Endodermal cell (in vitro differentiated cells): ENCODE measurements around the gene NCSTN. TPM values are rescaled to one million over a fixed set of nuclear protein-coding genes. Genes with fewer than 3 reads are reported as not detected.

Experiments
- DNase-seq: peaks from one replicate; pipeline ENCODE4 v3.0.0-alpha.2; 2017
- H3K27ac ChIP-seq: 2 replicates; pipeline ENCODE4 v1.5.1; 2013; ENCODE audit warnings: mild to moderate bottlenecking, low read depth, low read length, moderate library complexity
- H3K27me3 ChIP-seq: 2 replicates; pipeline ENCODE4 v1.6.1; 2013; ENCODE audit warnings: mild to moderate bottlenecking, low read length, moderate library complexity; ENCODE audit not compliant: insufficient read depth, control insufficient read depth, poor library complexity, severe bottlenecking
- H3K36me3 ChIP-seq: 2 replicates; pipeline ENCODE4 v1.7.0; 2013; ENCODE audit warnings: mild to moderate bottlenecking, low read length, moderate library complexity; ENCODE audit not compliant: control insufficient read depth, insufficient read depth
- H3K4me1 ChIP-seq: one replicate; pipeline ENCODE4 v1.7.0; 2013; ENCODE audit warnings: low read length; ENCODE audit not compliant: control insufficient read depth, insufficient read depth
- H3K4me3 ChIP-seq: 2 replicates; pipeline ENCODE4 v1.5.1; 2013; ENCODE audit warnings: mild to moderate bottlenecking, low read length, moderate library complexity
- H3K9ac ChIP-seq: 2 replicates; pipeline ENCODE4 v1.6.1; 2013; ENCODE audit warnings: mild to moderate bottlenecking, low read length, moderate library complexity; ENCODE audit not compliant: poor library complexity, severe bottlenecking; ENCODE audit errors: extremely low read depth
- H3K9me3 ChIP-seq: 2 replicates; pipeline ENCODE4 v1.6.1; 2013; ENCODE audit warnings: mild to moderate bottlenecking, low read length, moderate library complexity; ENCODE audit not compliant: control insufficient read depth
- H3K27ac Mint-ChIP-seq: 2 replicates; pipeline ENCODE4 v1.8.0; 2020; ENCODE audit warnings: mixed read lengths
- H3K27me3 Mint-ChIP-seq: 2 replicates; pipeline ENCODE4 v1.8.0; 2021; ENCODE audit warnings: mild to moderate bottlenecking, mixed read lengths; ENCODE audit not compliant: insufficient read depth
- H3K36me3 Mint-ChIP-seq: 2 replicates; pipeline ENCODE4 v1.8.0; 2020; ENCODE audit warnings: low read depth, mixed read lengths
- H3K4me1 Mint-ChIP-seq: 2 replicates; pipeline ENCODE4 v1.8.0; 2020; ENCODE audit warnings: mixed read lengths
- H3K4me3 Mint-ChIP-seq: 2 replicates; pipeline ENCODE4 v1.8.0; 2020; ENCODE audit warnings: mild to moderate bottlenecking, moderate library complexity, mixed read lengths
- H3K9me3 Mint-ChIP-seq: 2 replicates; pipeline ENCODE4 v1.8.0; 2020; ENCODE audit warnings: mild to moderate bottlenecking, mixed read lengths
- CTCF ChIP-seq: fragments of 200-600 bp; sonication (generic); conservative IDR thresholded peaks from 2 replicates; pipeline ENCODE4 v1.5.0; 2021; ENCODE audit warnings: antibody characterized with exemption, mild to moderate bottlenecking
- WGBS, 2 experiments: methylation state at CpG; one replicate each; pipeline versions ENCODE4 v1.1.5 to v1.1.7; 2013; ENCODE audit warnings: missing lambda C conversion rate in 2 of 2, mixed read lengths in 1 of 2; ENCODE audit not compliant: insufficient coverage in 1 of 2, insufficient read length in 1 of 2; 5-methylcytosine and 5-hydroxymethylcytosine counted together
- total RNA-seq, 2 donors: library from RNA; stranded (reverse); fragmentation: NEBNext Ultra II Directional in 1 of 2; extraction: Animal tissue kit (Norgen Biotek cat#: 25700) in 1 of 2; gene quantifications; 2 replicates in 1 of 2; 3 replicates in 1 of 2; pipeline ENCODE4 v1.2.1, GENCODE V29; 2021

Gene NCSTN
- total RNA-seq, 2 donors from 2014 or later: 103 to 107 TPM

- Mint-ChIP-seq H3K36me3 (peaks cover 86% of the 10 kb centered on the region), H3K27ac (no peak overlapping the region), H3K27me3 (no peaks in the 10 kb centered on the region), H3K4me1 (no peaks in the 10 kb centered on the region), H3K4me3 (no peak overlapping the region), H3K9me3 (no peaks in the 10 kb centered on the region)
- peaks cover 99% of the 10 kb centered on the region for H3K36me3 ChIP-seq
- no peak for DNase-seq
- no peaks in the 10 kb centered on the region for H3K27me3 ChIP-seq
- H3K4me3 ChIP-seq: no peak overlapping the region
- H3K27ac ChIP-seq: no peak overlapping the region
- WGBS, 2 experiments: 88 to 89% methylated on average over 1 to 2 of the region's 2 CpGs
- no peaks in the 10 kb centered on the region for H3K9me3 ChIP-seq
- H3K9ac ChIP-seq: no peak overlapping the region
- no peak for TF ChIP-seq CTCF
- H3K4me1 ChIP-seq: no peaks in the 10 kb centered on the region
Observed at GRCh38 chr1:160353223-160353622, 10.0 kb downstream of the NCSTN start.

- Mint-ChIP-seq H3K27me3 (no peaks in the 10 kb centered on the region), H3K9me3 (no peaks in the 10 kb centered on the region), H3K36me3 (peaks cover 88% of the 10 kb centered on the region), H3K27ac (no peak overlapping the region), H3K4me3 (no peak overlapping the region), H3K4me1 (no peaks in the 10 kb centered on the region)
- Histone ChIP-seq H3K9me3 (no peaks in the 10 kb centered on the region), H3K4me1 (no peaks in the 10 kb centered on the region), H3K9ac (no peak overlapping the region), H3K27ac (no peak overlapping the region), H3K4me3 (no peak overlapping the region), H3K36me3 (peaks cover 94% of the 10 kb centered on the region), H3K27me3 (no peaks in the 10 kb centered on the region)
- peak; percentile 86 for TF ChIP-seq CTCF
- peak; percentile 80 for DNase-seq
- 71 to 86% methylated on average over 4 to 5 of the region's 5 CpGs for WGBS, 2 experiments
Observed at GRCh38 chr1:160354388-160354985, 11.3 kb downstream of the NCSTN start.

- H3K9me3 ChIP-seq: no peaks in the 10 kb centered on the region
Observed at GRCh38 chr1:160357286-160358002, 14.3 kb downstream of the NCSTN start.

More at GRCh38 chr1:160357286-160358002, 14.3 kb downstream of the NCSTN start:
- Histone ChIP-seq H3K27me3 (no peaks in the 10 kb centered on the region), H3K36me3 (peaks cover 79% of the 10 kb centered on the region), H3K9ac (no peak overlapping the region), H3K4me3 (no peak overlapping the region), H3K27ac (no peak overlapping the region), H3K4me1 (no peaks in the 10 kb centered on the region)
- TF ChIP-seq CTCF: no peak
- no peak overlapping the region for H3K27ac Mint-ChIP-seq
- WGBS, 2 experiments: 96 to 100% methylated on average over 4 to 7 of the region's 7 CpGs
- no peak for DNase-seq
- peaks cover 69% of the 10 kb centered on the region for H3K36me3 Mint-ChIP-seq
- H3K4me1 Mint-ChIP-seq: peaks cover 4% of the 10 kb centered on the region
- H3K27me3 Mint-ChIP-seq: no peaks in the 10 kb centered on the region
- no peaks in the 10 kb centered on the region for H3K9me3 Mint-ChIP-seq
- no peak overlapping the region for H3K4me3 Mint-ChIP-seq
